Right renal cortex interstitium (tissue), 3 donors: ENCODE data around the gene PIP4K2B. TPM values are rescaled to one million over a fixed set of nuclear protein-coding genes. Genes with fewer than 3 reads are reported as not detected.
"Not testable (repeated sequence)": the region's sequence is repeated elsewhere in the genome, so short reads cannot be mapped to it uniquely, and the experiment has no call there.

Source experiments
- DNase-seq, 3 donors: peaks; one replicate each; pipeline ENCODE4 v3.0.0-alpha.2; 2013; ENCODE audit warnings: low read depth in 3 of 3, low spot score in 2 of 3
- polyA plus RNA-seq, 3 donors: library from polyadenylated mRNA; unstranded; fragments of 120-200 nt; gene quantifications; one replicate each; pipeline ENCODE4 v1.2.1, GENCODE V29; 2013; ENCODE audit not compliant: insufficient read length in 3 of 3

The PIP4K2B gene
- polyA plus RNA-seq, 3 donors = 74.4 to 83.5 (median 81.7) TPM

- no peak for DNase-seq
Observed at GRCh38 chr17:38730526-38731379, 68.6 kb downstream of the PIP4K2B start.

DNA sequence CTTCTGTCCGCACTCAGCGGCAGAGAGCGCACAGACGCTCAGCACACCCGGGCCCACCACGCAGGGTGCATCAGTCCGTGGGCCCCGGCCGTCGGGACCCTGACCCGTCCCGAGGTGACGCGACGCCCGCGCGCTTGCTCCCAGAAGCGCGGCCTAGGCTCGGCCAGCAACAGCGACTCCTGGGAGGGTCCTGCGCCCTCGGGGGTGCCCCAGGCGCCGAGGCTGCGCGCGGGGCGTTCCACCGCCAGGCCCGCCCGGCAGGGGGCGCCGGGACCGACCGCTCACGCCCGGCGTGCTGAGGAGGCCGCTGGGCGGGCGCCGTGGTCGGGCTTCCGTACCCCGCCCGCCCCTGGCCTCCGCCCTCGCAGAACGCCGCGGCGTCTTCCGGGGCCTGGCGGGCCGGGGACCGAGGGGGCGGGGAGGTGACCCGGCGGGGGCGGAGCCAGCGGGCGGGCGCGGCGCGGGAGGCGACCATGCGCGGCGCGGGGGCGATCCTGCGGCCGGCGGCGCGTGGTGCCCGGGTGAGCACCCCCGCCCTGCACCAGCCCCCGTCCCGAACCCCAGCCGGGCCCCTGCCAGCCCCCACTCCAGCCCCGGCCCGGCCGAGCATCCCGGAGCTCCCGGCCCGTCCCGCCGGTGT, 69.3 kb downstream of the PIP4K2B start, which contains the start of gene CISD3:
Gene CISD3 (plus strand): TSS at position 456 of the 640 bp plus-strand sequence. CDS start 18 bp downstream, at position 474.
- no peak for DNase-seq

GRCh38 chr17:38729368-38729885, 69.9 kb downstream of the PIP4K2B start:
- no peak for DNase-seq

GRCh38 chr17:38728290-38728831, 71.0 kb downstream of the PIP4K2B start:
- DNase-seq = no peak

GRCh38 chr17:38727736-38728135, 71.6 kb downstream of the PIP4K2B start:
- no peak for DNase-seq

DNA sequence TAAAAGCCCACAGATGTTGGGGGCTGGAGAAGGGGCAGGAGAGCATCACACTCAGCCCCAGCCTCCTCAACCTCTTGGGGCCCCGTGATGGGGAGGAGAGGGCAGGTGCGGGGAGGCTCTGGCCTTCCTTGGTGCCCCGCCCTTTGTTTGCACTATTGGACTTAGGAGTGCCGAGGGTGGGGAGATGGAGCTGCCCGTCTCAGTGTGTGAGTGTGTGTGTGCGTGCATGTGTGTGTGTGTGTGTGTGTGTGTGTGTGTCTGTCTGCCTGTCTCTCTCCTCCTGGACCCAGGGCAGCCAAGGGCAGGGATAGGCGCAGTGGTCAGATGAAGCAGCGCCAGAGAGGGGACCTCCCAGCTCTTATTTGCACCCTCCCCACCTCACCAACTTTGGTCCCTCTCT, 73.2 kb downstream of the PIP4K2B start:
- DNase-seq = not testable (repeated sequence)

- DNase-seq = no peak
Observed at GRCh38 chr17:38725066-38725465, 74.3 kb downstream of the PIP4K2B start.

DNA sequence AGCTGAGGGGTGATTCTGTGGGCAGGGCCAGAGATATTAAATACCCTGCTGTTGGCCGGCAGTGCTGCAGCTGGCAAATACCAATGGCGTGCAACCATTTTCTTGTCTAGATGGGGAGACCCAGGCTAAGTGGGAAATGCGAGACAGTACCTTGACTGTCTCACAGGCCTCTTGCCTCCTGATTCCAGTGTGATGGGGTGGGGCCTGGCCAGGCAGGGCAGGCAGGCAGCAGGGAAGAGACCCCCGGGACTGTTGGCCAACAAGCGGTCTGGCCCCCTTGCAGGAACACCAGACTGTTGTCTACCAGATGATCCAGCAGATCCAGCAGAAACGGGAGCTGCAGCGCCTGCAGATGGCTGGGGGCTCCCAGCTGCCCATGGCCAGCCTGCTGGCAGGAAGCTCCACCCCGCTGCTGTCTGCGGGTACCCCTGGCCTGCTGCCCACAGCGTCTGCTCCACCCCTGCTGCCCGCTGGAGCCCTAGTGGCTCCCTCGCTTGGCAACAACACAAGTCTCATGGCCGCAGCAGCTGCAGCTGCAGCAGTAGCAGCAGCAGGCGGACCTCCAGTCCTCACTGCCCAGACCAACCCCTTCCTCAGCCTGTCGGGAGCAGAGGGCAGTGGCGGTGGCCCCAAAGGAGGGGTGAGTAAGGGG, 74.9 kb downstream of the PIP4K2B start:
- no peak for DNase-seq

DNA sequence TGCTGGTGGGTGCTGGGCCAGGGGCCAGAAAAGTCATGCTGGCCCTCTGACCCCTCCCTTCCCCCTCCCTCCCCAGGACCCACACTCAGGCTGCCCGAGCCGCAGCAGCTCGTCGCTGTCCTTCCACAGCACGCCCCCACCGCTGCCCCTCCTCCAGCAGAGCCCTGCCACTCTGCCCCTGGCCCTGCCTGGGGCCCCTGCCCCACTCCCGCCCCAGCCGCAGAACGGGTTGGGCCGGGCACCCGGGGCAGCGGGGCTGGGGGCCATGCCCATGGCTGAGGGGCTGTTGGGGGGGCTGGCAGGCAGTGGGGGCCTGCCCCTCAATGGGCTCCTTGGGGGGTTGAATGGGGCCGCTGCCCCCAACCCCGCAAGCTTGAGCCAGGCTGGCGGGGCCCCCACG, 77.6 kb downstream of the PIP4K2B start:
- DNase-seq = no peak

DNA sequence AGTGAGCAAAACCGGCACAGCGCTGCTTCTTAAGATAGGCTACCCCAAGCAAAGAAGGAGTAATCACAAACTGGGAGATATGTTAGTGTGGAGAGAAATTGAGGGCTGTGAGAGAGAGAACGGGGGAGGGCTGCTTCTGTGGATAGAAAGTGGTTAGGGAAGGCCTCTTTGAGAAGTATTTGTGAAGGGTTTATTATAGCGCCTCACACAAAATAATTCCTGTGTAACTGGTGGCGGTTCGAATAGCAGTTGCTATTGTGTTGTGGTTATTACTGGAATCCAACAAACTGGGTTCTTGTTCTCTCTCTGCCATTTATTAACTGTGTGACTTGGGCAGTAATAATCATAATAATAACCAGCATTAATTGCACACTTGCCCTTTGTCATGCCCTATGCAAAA, 78.4 kb downstream of the PIP4K2B start:
- DNase-seq = no peak

DNA sequence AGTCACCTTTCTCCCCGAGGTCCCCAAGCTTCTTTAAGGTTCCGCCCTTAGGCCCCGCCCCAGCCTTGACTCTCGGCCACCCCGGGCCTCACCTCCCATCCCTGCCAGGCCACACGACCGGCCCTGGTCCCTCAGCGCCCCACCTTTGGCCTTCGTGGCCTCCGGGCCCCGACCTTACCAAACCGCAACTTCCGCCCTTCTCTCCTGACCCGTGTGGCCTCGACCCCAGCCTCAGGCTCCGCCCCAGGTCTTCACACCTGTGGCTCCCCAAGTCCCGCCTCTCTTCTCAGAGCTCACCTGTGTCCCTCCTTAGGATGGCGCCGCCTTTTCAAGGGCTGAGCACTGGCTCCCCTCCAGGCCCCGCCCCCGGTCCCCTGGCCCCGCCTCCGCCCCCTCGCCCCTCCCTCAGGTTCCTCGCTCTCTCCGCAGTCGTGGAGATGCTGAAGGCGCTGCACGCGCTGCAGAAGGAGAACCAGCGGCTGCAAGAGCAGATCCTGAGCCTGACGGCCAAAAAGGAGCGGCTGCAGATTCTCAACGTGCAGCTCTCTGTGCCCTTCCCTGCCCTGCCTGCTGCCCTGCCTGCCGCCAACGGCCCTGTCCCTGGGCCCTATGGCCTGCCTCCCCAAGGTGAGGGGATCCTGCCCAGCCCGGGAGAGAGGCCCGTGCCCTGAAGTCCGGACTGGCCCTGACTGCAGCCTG, 79.3 kb downstream of the PIP4K2B start:
- DNase-seq = no peak

- DNase-seq = no peak
Observed at GRCh38 chr17:38719289-38719942, 79.9 kb downstream of the PIP4K2B start.

GRCh38 chr17:38717139-38717745, 82.1 kb downstream of the PIP4K2B start:
- DNase-seq = no peak

DNA sequence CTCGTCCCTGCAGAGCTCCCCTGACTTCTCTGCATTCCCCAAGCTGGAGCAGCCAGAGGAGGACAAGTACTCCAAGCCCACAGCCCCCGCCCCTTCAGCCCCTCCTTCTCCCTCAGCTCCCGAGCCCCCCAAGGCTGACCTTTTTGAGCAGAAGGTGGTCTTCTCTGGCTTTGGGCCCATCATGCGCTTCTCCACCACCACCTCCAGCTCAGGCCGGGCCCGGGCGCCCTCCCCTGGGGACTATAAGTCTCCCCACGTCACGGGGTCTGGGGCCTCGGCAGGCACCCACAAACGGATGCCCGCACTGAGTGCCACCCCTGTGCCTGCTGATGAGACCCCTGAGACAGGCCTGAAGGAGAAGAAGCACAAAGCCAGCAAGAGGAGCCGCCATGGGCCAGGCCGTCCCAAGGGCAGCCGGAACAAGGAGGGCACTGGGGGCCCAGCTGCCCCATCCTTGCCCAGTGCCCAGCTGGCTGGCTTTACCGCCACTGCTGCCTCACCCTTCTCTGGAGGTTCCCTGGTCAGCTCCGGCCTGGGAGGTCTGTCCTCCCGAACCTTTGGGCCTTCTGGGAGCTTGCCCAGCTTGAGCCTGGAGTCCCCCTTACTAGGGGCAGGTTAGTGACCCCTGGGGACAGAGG, 82.9 kb downstream of the PIP4K2B start:
- DNase-seq = no peak

Other genes starting within 250 kb of the PIP4K2B start
- gene SRCIN1, start 193.6 kb downstream of the PIP4K2B start, polyA plus RNA-seq = 1 to 10 TPM; 2.4 to 2.7 (median 2.6) TPM
- gene EPOP, start 124.6 kb downstream of the PIP4K2B start, polyA plus RNA-seq = 1 to 10 TPM; 1.2 to 1.4 (median 1.3) TPM
- 10 to 100 TPM; 55.6 to 64.2 (median 63.0) TPM for gene MLLT6, start 94.3 kb downstream of the PIP4K2B start, polyA plus RNA-seq
- gene CISD3, start 69.2 kb downstream of the PIP4K2B start, polyA plus RNA-seq = 10 to 100 TPM in 2 of 3 donors, 1 to 10 TPM in 1; 9.2 to 12.2 (median 10.2) TPM
- gene PCGF2, start 51.2 kb downstream of the PIP4K2B start, polyA plus RNA-seq = 10 to 100 TPM; 56.6 to 70.4 (median 59.4) TPM
- gene PSMB3, start 46.8 kb downstream of the PIP4K2B start, polyA plus RNA-seq = 100 to 1,000 TPM; 117 to 136 (median 125) TPM
- 10 to 100 TPM; 24.8 to 26.3 (median 25.8) TPM for gene CWC25, start 25.8 kb upstream of the PIP4K2B start, polyA plus RNA-seq
- gene RPL23, start 54.2 kb upstream of the PIP4K2B start, polyA plus RNA-seq = 1,000 to 10,000 TPM; 2,780 to 3,019 (median 2,969) TPM
- 100 to 1,000 TPM; 131 to 148 (median 140) TPM for gene LASP1, start 70.5 kb upstream of the PIP4K2B start, polyA plus RNA-seq
- gene FBXO47, start 167.8 kb upstream of the PIP4K2B start, polyA plus RNA-seq = not detected